IMR-90 (cell line): ENCODE data around the gene LRRC4C.
A peak's percentile ranks its signal among the peaks of the same experiment; 100 is the strongest.

Experiments used
- BHLHE40 ChIP-seq: fragments of 150-350 bp; IDR thresholded peaks from 2 replicates; pipeline ENCODE4 v1.6.1; 2016; ENCODE audit warnings: mild to moderate bottlenecking, low read depth, low read length
- CEBPB ChIP-seq: IDR thresholded peaks from 2 replicates; pipeline ENCODE4 v1.6.1; 2012; ENCODE audit warnings: low read depth, low read length, improper control_type of control experiment
- CTCF ChIP-seq: conservative IDR thresholded peaks from 2 replicates; pipeline ENCODE4 v1.5.1; 2012; ENCODE audit warnings: mild to moderate bottlenecking, low read depth, low read length, improper control_type of control experiment
- MAFK ChIP-seq: IDR thresholded peaks from 2 replicates; pipeline ENCODE4 v1.6.1; 2012; ENCODE audit warnings: low read depth, low read length, improper control_type of control experiment
- MAZ ChIP-seq: IDR thresholded peaks from 2 replicates; pipeline ENCODE4 v1.6.1; 2012; ENCODE audit warnings: low read depth, mild to moderate bottlenecking, low read length, improper control_type of control experiment, moderate library complexity, borderline replicate concordance
- POLR2A ChIP-seq: IDR thresholded peaks from 2 replicates; pipeline ENCODE4 v1.6.1; 2012; ENCODE audit warnings: mild to moderate bottlenecking, low read depth, low read length
- RAD21 ChIP-seq: IDR thresholded peaks from 2 replicates; pipeline ENCODE4 v1.6.1; 2012; ENCODE audit warnings: low read length, improper control_type of control experiment
- SMC3 ChIP-seq: fragments of 150-350 bp; IDR thresholded peaks from 2 replicates; pipeline ENCODE4 v1.6.1; 2016; ENCODE audit warnings: low read depth, mild to moderate bottlenecking, antibody characterized with exemption, low read length, moderate library complexity
- USF2 ChIP-seq: fragments of 150-350 bp; IDR thresholded peaks from 2 replicates; pipeline ENCODE4 v1.6.1; 2017; ENCODE audit warnings: mild to moderate bottlenecking, antibody characterized with exemption, low read length, low read depth

- TF ChIP-seq BHLHE40 (no peak), CTCF (no peak), CEBPB (no peak), USF2 (no peak), POLR2A (no peak), SMC3 (no peak), MAZ (no peak), MAFK (peak; percentile 26; the same call in 1 of the 2 replicates), RAD21 (no peak)
Observed at GRCh38 chr11:41250408-41250935, 209.0 kb downstream of the LRRC4C start.
